Right ventricle myocardium superior (tissue), 1 donor: ENCODE results near the gene FAM124B. TPM values are rescaled to one million over a fixed set of nuclear protein-coding genes. Genes with fewer than 3 reads are reported as not detected.

Source experiments
- ATAC-seq: fragments of 200-7000 bp; cut with Tn5 transposase; one replicate; pipeline ENCODE4 v1.9.1; 2020; ENCODE audit warnings: mild to moderate bottlenecking; ENCODE audit not compliant: poor library complexity
- DNase-seq: peaks from one replicate; pipeline ENCODE4 v3.0.0-alpha.2; 2020
- intact Hi-C: fragments of 100-400 bp; cut with DNase I; formaldehyde crosslinking; loops from one replicate; pipeline ENCODE4 v1.11.2; 2022
- total RNA-seq: library from RNA; stranded (reverse); fragmentation: NEBNext Ultra II Directional; extraction: Animal tissue kit (Norgen Biotek cat#: 25700); gene quantifications from one replicate; pipeline ENCODE4 v1.2.1, GENCODE V29; 2021
- donor health status: DM: no; HTN: yes; CAD: no; lungs with severe emphysema.

Gene FAM124B
- total RNA-seq, 1 donor from 2014 or later = 1.00 TPM

DNA sequence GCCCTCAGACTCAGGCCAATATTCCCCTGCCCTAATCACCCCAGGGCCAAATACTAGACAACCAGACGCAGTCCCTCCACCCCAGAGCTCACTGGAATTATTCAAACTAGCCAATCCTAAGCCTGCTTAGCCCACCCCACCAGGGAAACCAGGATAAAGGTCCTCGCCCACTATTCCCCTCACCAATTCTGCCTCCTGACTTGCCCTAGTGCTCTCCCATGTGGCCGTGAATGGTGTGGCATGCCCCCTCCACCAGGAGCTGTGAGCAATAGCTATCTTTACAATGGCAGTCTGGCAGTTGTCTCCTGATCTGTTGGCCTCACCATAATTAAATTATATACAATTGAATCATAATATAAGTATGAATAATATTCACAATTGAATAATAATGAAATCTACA, 42.3 kb downstream of the FAM124B start:
- no peak for DNase-seq
- intact Hi-C loops = loop anchor here (5.0 kb wide), 2 partner anchors 288 to 418 kb away; no protein-coding TSS in a partner anchor
- ATAC-seq = no peak

- intact Hi-C loops = loop anchor here (5.0 kb wide), 2 partner anchors 290 to 420 kb away; no protein-coding TSS in a partner anchor
- DNase-seq (no peak), ATAC-seq (peak; percentile 87)
Observed at GRCh38 chr2:224357098-224357901, 44.6 kb downstream of the FAM124B start.

GRCh38 chr2:224354632-224355211, 47.2 kb downstream of the FAM124B start:
- intact Hi-C loops = loop anchor here (5.0 kb wide), 2 partner anchors 293 to 423 kb away; no protein-coding TSS in a partner anchor
- no peak for ATAC-seq
- DNase-seq = no peak

DNA sequence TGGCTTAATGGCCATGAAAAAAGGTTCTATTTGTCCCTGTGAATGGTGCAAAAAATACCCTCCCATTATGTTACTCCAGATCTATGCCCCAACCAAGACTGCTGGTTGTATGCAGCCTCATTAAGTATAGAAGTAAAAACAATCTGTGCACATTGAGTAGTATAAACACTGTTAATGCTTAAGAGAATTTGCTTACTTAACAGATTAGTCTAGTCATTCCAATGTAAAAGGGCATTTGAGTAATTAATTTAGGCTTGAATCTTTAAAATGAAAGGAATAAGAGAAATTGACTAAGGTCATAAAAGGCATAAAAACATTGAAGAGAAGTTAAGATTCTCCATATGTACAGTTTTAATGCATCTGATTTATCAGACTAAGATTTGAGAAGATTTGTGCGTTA, 51.2 kb downstream of the FAM124B start:
- intact Hi-C loops = no loop called here
- ATAC-seq = no peak
- no peak for DNase-seq

DNA sequence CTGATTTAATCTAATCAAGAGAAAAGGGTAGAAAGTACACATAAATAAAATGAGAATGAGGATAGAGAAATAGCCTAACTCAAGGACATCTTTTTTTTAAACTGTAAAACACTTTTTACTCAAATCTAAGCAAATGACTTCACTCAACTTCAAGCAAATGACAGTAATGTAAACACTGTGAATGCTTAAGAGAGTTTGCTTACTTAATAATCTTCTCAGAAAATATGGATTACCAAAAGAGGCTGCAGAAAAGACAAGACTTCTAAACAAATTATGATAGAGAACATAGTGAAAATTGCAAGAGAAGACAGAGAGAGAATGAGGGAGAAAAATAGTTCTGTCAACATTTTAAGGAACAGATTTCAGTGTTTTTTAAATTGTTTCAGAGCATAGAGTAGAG, 52.5 kb downstream of the FAM124B start:
- ATAC-seq (no peak), DNase-seq (no peak)
- intact Hi-C loops = no loop called here

GRCh38 chr2:224347176-224348051, 54.5 kb downstream of the FAM124B start:
- ATAC-seq (no peak), DNase-seq (no peak)
- intact Hi-C loops = no loop called here

DNA sequence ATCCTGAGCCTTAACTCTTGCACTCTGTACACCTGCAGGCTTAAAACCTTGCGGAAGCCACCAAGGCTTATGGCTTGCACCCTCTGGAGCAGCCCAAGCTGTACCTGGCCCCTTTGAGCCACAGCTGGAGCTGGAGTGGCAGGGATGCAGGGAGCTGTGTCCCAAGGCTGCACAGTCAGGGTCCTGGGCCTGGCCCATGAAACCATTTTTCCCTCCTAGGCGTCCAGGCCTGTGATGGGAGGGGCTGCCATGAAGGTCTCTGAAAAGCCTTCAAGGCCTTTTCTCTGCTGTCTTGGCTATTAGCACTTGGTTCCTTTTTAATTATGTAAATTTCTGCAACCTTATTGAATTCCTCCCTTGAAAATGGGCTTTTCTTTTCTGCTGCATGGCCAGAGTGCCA, 56.4 kb downstream of the FAM124B start:
- ATAC-seq (no peak), DNase-seq (no peak)
- intact Hi-C loops = no loop called here

DNA sequence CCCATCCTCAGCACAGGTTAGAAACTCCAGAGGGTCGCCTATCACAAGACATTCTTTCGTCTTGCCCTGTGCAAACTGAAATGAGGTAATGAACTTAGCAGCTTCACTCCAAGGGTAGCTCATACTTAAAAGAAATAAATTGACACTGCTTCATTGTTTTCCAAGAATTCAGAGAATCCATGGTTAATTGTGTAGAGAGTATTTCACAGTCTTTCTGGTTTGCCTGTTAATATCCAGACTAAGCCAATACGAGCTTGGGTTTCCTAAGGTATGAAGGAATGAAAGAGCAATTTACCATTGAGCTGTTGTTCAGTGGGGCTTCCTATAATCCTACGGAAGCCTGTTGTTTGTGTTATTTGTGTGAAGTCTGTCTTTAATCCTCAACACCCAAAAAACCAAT, 58.7 kb downstream of the FAM124B start:
- DNase-seq (no peak), ATAC-seq (no peak)
- intact Hi-C loops = no loop called here

DNA sequence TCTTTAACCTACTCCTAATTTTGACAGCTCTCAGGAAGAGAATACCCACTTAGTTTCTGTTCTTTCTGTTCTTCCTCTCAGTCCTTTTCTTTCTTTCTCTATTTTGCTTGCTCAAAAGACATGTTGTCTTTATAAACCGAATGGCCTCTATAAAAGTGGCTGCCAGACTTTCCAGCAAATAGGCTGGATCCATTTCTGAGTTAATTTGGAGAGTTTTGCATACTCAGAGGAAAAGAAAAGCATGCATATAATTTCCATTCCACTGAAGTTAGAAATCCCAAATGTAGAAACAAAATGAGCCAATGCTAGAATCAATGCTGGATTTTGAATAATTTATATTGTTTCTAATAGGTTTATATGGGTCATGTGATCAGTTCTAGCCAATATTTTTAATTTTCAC, 65.9 kb downstream of the FAM124B start:
- DNase-seq (no peak), ATAC-seq (no peak)
- intact Hi-C loops = no loop called here

DNA sequence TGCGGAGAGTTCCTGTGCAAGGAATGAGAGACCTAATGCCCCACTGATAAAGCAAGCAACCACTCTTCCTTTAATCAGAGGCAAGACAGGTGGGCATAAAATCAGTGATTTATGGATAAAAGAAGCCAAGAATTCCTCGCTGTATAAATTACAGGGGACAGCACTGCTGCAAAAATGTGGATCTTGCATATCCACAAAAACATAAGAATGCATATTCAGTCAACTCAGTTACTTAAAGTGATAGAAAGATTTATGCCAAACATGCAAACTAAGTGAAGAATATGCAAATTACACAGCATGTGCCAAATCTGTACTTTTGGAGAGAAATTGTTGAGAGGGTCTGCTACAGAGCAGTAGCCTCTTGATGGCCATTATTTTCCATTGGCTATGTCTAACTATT, 67.2 kb downstream of the FAM124B start:
- intact Hi-C loops = no loop called here
- DNase-seq (no peak), ATAC-seq (no peak)

DNA sequence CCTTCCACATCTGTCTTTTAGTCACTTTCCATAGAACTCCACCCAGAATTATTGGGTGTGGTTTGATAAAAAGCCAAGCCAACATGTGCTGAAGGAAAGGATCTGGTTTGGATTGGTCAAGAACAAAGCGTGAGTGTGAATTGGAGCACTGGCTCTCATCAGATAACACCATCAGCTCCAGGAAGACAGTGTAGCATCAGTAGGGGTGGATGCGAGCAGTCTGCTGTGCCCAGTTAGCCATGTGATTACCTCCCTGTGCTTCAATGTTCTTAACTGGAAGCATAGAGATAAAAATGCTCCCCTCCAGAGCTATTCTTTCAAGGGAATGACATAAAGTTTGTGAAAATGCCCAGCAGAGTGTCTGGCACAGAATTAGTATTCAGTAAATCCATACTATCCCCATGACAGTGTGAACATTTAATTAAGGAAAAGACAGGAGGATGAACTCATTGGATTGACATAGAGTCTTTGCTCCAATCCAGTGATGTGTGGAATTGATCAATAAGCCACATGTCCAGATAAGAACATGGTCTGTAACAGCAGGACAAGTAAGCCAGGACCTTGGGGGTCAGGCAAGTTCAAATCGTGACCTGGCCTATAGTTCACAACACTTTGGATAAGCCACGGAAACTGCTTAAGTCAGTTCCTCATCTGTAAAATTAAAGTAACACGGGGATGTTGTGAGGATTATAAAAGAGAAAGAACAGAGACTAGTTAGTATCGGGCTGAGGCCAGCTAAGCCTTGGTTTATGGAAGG, 68.0 kb downstream of the FAM124B start:
- intact Hi-C loops = no loop called here
- DNase-seq (no peak), ATAC-seq (no peak)

- DNase-seq (no peak), ATAC-seq (no peak)
- intact Hi-C loops = no loop called here
Observed at GRCh38 chr2:224331698-224332097, 70.2 kb downstream of the FAM124B start.

DNA sequence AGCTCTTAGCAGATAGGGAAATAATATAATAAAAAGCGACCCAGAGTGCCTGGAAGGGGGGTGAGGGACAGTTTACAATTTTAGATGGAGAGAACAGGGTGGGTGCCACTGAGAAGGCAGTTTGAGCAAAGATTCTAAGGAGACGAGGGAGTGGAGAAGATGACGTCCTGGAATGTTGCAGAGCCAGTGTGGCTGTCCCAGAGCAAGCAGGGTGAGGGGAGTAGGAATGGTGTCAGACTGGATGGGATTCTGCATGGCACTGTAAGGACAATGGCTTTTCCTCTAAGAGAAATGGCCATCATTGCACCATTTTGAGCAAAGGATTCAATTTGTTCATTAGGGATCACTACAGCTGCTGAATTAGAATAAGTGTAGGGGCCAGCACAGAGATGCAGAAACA, 73.1 kb downstream of the FAM124B start:
- no peak for DNase-seq

More for the DNA sequence above, 73.1 kb downstream of the FAM124B start:
- intact Hi-C loops = no loop called here
- no peak for ATAC-seq

Other genes with a start within 250 kb of the FAM124B start
- gene CUL3, start 183.3 kb upstream of the FAM124B start, total RNA-seq = 72.1 TPM